Esophagus muscularis mucosa (tissue), 4 donors: Measurements from ENCODE around the gene SPAG7. TPM values are rescaled to one million over a fixed set of nuclear protein-coding genes. Genes with fewer than 3 reads are reported as not detected.
A peak's percentile ranks its signal among the peaks of the same experiment; 100 is the strongest.

Experiments
- DNase-seq: peaks from one replicate; pipeline ENCODE4 v3.0.0-alpha.2; 2017; ENCODE audit errors: extremely low spot score
- H3K27ac ChIP-seq, 4 donors: fragments of 200-600 bp; sonication (generic); replicated peaks in 1 of 4; 1 replicate in 3 of 4; 2 replicates in 1 of 4; pipeline ENCODE4 v1.5.1; 2016 to 2019; ENCODE audit warnings: mild to moderate bottlenecking in 1 of 4
- H3K27me3 ChIP-seq, 4 donors: fragments of 200-600 bp; sonication (generic); one replicate each; pipeline versions ENCODE4 v1.5.1 to v1.6.0; 2016 to 2019
- H3K36me3 ChIP-seq, 4 donors: fragments of 200-600 bp; sonication (generic); one replicate each; pipeline ENCODE4 v1.5.1; 2016 to 2019
- H3K4me1 ChIP-seq, 4 donors: fragments of 200-600 bp; sonication (generic); one replicate each; pipeline ENCODE4 v1.5.1; 2016 to 2019
- H3K4me3 ChIP-seq, 4 donors: fragments of 200-600 bp; sonication (generic); 1 replicate in 2 of 4; 2 replicates in 2 of 4; pipeline ENCODE4 v1.5.1; 2016 to 2019; ENCODE audit warnings: mild to moderate bottlenecking in 4 of 4, moderate library complexity in 1 of 4
- H3K9me3 ChIP-seq, 4 donors: fragments of 200-600 bp; sonication (generic); 1 replicate in 3 of 4; 2 replicates in 1 of 4; pipeline ENCODE4 v1.5.1; 2016 to 2019
- EP300 ChIP-seq: sonication (generic); formaldehyde crosslinking; IDR thresholded peaks from one replicate; pipeline ENCODE4 v1.6.1; 2017; ENCODE audit warnings: antibody characterized with exemption
- POLR2A ChIP-seq: fragments of 450-650 bp; IDR thresholded peaks from one replicate; pipeline ENCODE4 v1.6.1; 2017; ENCODE audit warnings: antibody characterized with exemption, moderate library complexity, mild to moderate bottlenecking, low read depth
- POLR2AphosphoS5 ChIP-seq, 2 donors: sonication (generic); formaldehyde crosslinking; IDR thresholded peaks; one replicate each; pipeline ENCODE4 v1.6.1; 2017; ENCODE audit warnings: antibody characterized with exemption in 2 of 2
- WGBS: methylation state at CpG from one replicate; pipeline ENCODE4 v1.1.5; 2018; 5-methylcytosine and 5-hydroxymethylcytosine counted together
- intact Hi-C: fragments of 100-400 bp; cut with DNase I; formaldehyde crosslinking; loops from one replicate; pipeline ENCODE4 v1.15.1; 2023
- total RNA-seq, 4 donors: library from RNA; depleted of rRNA; stranded (reverse); fragments of >200 nt; gene quantifications; one replicate each; pipeline versions ENCODE4 v1.1.0 to v1.2.1, GENCODE V29; 2016
- TF ChIP-seq, protein P1 (sequence below), 3 experiments: fragments of 200-600 bp in 2 of 3; fragments of 450-650 bp in 1 of 3; sonication (generic) in 2 of 3; IDR thresholded peaks; one replicate each; pipeline ENCODE4 v1.5.1; 2017 to 2019; ENCODE audit warnings: antibody characterized with exemption in 3 of 3, mild to moderate bottlenecking in 2 of 3, moderate library complexity in 1 of 3

The SPAG7 gene
- total RNA-seq, 4 donors from 2014 or later: 45.5 to 74.7 (median 63.6) TPM

DNA sequence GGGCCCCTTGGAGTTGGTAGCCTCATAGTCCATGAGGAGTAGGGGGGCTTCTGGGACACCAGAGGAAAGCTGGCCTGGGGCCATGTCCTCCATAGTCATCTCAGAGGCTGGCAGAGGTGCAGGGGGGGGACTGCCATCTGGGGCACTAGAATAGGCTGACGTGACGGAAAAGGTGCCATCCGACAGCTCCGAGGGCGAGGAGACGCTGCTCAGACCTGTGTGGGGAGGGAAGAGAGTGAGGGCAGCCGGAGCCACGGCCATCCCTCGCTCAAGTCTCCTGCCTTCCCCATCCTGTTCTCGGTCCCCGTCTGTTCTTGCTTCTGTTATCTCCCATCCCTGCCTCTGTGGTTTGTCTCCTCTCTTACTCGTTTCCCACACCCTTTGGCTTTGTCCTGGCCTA is 4.7 kb upstream of the SPAG7 start:
- TF ChIP-seq POLR2AphosphoS5 (IDR thresholded peaks at IDR 0.05): no peak
- TF ChIP-seq EP300: no peak
- no peak for TF ChIP-seq POLR2A
- TF ChIP-seq, protein P1, sequence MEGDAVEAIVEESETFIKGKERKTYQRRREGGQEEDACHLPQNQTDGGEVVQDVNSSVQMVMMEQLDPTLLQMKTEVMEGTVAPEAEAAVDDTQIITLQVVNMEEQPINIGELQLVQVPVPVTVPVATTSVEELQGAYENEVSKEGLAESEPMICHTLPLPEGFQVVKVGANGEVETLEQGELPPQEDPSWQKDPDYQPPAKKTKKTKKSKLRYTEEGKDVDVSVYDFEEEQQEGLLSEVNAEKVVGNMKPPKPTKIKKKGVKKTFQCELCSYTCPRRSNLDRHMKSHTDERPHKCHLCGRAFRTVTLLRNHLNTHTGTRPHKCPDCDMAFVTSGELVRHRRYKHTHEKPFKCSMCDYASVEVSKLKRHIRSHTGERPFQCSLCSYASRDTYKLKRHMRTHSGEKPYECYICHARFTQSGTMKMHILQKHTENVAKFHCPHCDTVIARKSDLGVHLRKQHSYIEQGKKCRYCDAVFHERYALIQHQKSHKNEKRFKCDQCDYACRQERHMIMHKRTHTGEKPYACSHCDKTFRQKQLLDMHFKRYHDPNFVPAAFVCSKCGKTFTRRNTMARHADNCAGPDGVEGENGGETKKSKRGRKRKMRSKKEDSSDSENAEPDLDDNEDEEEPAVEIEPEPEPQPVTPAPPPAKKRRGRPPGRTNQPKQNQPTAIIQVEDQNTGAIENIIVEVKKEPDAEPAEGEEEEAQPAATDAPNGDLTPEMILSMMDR (IDR thresholded peaks at IDR 0.05): no peak
- no peaks in the 10 kb centered on the region for H3K27me3 ChIP-seq
- peak overlapping the region; percentile 43 to 97 (median 70) for H3K27ac ChIP-seq
- DNase-seq: no peak
- peaks cover 45 to 77% (median 66%) of the 10 kb centered on the region in 4 donors for H3K36me3 ChIP-seq
- peaks cover 31 to 38% (median 35%) of the 10 kb centered on the region in 4 donors for H3K4me1 ChIP-seq
- no peaks in the 10 kb centered on the region for H3K9me3 ChIP-seq
- intact Hi-C loops: no loop called here
- no peak overlapping the region for H3K4me3 ChIP-seq
- WGBS: 89% methylated on average over 12 of the region's 12 CpGs

DNA sequence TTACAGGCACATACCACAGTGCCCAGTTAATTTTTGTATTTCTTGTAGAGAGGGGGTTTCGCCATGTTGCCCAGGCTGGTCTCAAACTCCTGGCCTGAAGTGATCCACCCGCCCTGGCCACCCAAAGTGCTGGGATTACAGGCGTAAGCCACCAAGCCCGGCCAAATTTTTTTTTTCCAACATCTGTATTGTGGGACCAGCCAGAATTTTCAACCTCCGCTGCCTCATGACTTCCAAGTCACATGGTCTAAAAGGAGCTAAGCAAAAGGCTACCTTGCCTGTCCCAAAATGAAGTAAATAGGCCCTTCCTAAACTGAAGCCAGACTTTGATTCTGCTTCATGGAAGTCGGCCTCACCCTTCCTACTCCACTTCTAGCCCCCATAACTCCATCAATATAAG is 4.2 kb upstream of the SPAG7 start:
- H3K27ac ChIP-seq: peak overlapping the region; percentile 43 to 97 (median 70)
- intact Hi-C loops: no loop called here
- no peaks in the 10 kb centered on the region for H3K9me3 ChIP-seq
- 88% methylated on average over 6 of the region's 6 CpGs for WGBS
- no peak overlapping the region for H3K4me3 ChIP-seq
- H3K27me3 ChIP-seq: no peaks in the 10 kb centered on the region
- peaks cover 31 to 38% (median 35%) of the 10 kb centered on the region in 4 donors for H3K4me1 ChIP-seq
- H3K36me3 ChIP-seq: peaks cover 40 to 72% (median 61%) of the 10 kb centered on the region in 4 donors
- DNase-seq: no peak
- TF ChIP-seq EP300: no peak
- TF ChIP-seq POLR2AphosphoS5 (IDR thresholded peaks at IDR 0.05): no peak
- TF ChIP-seq POLR2A: no peak
- TF ChIP-seq, protein P1 (IDR thresholded peaks at IDR 0.05): no peak

DNA sequence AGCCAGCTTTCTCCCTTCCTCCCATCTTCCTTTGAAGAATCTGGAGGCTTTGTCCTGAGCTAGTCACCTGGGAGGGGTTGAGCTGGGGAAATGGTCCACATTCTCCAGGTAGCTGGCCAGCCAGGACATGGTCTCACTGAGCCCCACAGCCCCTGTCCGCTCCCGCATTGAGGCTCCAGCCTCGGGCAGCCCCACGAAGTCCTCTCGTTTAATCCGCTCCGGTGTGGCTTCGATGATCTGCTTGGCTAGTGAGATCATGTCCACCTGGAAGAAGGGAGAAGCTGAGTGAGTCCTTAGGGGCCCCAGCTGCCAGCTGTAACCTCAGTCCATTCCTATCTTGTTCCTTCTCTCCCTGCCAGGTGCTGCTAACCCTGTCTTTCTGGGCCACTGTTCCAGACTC is 2.7 kb upstream of the SPAG7 start:
- Histone ChIP-seq H3K27ac (peak overlapping the region; percentile 91 to 97 (median 95)), H3K9me3 (no peaks in the 10 kb centered on the region), H3K4me3 (no peak overlapping the region), H3K36me3 (peaks cover 29 to 62% (median 50%) of the 10 kb centered on the region in 4 donors), H3K4me1 (peaks cover 44 to 53% (median 48%) of the 10 kb centered on the region in 4 donors), H3K27me3 (no peaks in the 10 kb centered on the region)
- intact Hi-C loops: no loop called here
- DNase-seq: no peak
- no peak for TF ChIP-seq POLR2AphosphoS5 (IDR thresholded peaks at IDR 0.05)
- TF ChIP-seq, protein P1 (IDR thresholded peaks at IDR 0.05): no peak
- no peak for TF ChIP-seq POLR2A
- TF ChIP-seq EP300: no peak
- 95% methylated on average over 8 of the region's 8 CpGs for WGBS

DNA sequence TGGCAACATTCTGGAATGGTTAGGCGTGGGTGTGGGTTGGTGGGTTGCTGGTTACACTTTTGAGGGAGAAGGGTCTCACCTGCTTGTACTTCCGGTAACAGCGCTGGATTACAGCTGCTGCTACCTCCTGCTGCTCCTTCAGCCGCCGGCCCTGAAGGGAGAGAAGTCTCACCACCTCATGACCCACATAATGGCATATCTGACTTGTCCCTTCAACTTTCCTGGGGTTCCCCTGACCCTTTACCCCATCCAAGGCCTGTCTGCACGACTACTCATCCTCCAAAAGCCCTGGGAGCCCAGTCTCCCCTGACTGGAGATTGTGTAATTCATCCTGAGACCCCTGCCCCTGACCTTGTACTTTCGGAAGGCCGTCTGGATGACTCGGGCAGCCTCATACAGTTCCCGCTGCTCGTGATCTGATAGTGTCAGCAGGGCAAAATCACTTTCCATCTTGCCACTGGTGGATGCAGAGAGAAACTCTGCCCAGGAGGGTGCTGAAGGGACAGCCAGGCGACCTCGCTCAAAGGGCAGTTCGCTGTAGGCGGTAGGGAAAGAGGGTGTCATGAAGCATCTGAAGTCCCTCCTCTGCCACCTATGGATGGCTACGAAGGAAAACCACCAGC is 2.0 kb upstream of the SPAG7 start:
- H3K4me3 ChIP-seq: peak overlapping the region in 3 of 4 donors; percentile 78 to 86 (median 79)
- peaks cover 27 to 62% (median 48%) of the 10 kb centered on the region in 4 donors for H3K36me3 ChIP-seq
- peak overlapping the region; percentile 91 to 97 (median 95) for H3K27ac ChIP-seq
- no peaks in the 10 kb centered on the region for H3K9me3 ChIP-seq
- peaks cover 45 to 56% (median 52%) of the 10 kb centered on the region in 4 donors for H3K4me1 ChIP-seq
- TF ChIP-seq, protein P1 (IDR thresholded peaks at IDR 0.05): no peak
- no peak for TF ChIP-seq EP300
- no peak for TF ChIP-seq POLR2A
- no peak for TF ChIP-seq POLR2AphosphoS5 (IDR thresholded peaks at IDR 0.05)
- no peaks in the 10 kb centered on the region for H3K27me3 ChIP-seq
- WGBS: 83% methylated on average over 13 of the region's 16 CpGs
- DNase-seq: no peak
- intact Hi-C loops: no loop called here
